Stimulated activated CD8-positive, alpha-beta memory T cell treated with anti-CD3 and anti-CD28 coated beads, Interleukin-12 subunit alpha, Interleukin-12 subunit beta, amount 100 ng/mL, for 24 hours (primary cell): ENCODE measurements around the gene HUS1B.
"Not testable (repeated sequence)": the region's sequence is repeated elsewhere in the genome, so short reads cannot be mapped to it uniquely, and the experiment has no call there.

Source experiments
- DNase-seq: peaks from one replicate; pipeline ENCODE4 v3.0.0-alpha.2; 2020; ENCODE audit errors: extremely low read depth

Gene HUS1B

DNA sequence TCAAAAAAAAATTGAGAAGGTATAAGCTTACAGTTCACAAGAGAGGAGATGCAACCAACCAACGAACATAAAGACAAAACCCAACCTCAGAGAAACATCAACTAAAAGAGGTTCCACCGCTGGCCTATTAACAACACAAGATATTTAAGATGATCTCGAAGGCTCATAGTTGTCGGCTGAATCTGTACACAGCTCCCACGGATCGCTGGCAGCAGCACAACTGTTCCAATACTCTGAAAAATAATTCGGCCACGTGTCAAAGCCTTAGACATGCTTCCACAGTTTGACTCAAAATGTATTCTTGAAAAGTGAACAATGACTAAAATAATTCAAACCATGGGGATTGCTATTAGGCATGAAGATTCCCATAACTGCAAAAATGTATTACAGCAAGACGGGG is 22.4 kb upstream of the HUS1B start:
- DNase-seq = no peak

- no peak for DNase-seq
Observed at GRCh38 chr6:678520-678919, 21.6 kb upstream of the HUS1B start.

DNA sequence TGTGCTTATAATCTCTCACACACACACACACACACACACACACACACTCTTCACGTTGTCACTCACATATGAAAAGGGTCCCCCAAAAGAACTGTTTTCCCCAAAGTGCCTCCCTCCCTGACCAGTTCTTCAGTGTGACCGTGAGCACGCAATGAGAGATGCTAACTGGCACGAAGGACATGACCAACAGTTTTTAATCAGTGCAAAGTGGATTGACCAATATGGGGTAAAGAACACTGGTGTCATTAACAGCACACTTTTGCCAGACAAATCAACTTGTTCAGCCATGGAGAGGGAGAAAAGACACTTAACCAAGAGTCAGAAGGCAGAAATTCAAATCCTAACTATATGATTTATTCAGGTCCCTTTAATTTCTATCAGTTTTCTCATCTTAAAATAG is 21.0 kb upstream of the HUS1B start:
- no peak for DNase-seq

DNA sequence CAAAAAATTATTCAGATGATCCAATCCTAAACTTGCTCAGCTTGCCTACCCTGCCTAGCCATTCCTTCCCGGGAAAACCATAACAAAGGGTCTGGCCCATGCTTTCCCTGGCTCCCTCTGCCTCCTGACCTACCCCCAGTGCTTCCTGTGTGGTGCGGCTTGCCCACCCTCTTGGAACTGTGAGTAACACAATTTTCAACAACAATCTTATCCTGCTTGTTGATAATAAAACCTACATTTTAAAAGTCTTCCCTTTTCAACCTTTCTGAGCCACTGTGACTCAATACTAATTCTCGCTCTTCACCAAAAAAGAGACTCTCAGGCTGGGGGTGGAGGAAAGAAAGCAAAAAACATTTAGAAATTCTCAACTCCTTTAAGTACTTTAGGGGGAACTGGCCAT is 18.1 kb upstream of the HUS1B start:
- DNase-seq = no peak

- DNase-seq = no peak
Observed at GRCh38 chr6:674406-674805, 17.5 kb upstream of the HUS1B start.

GRCh38 chr6:667253-667927 is 10.5 kb upstream of the HUS1B start:
- DNase-seq = no peak

DNA sequence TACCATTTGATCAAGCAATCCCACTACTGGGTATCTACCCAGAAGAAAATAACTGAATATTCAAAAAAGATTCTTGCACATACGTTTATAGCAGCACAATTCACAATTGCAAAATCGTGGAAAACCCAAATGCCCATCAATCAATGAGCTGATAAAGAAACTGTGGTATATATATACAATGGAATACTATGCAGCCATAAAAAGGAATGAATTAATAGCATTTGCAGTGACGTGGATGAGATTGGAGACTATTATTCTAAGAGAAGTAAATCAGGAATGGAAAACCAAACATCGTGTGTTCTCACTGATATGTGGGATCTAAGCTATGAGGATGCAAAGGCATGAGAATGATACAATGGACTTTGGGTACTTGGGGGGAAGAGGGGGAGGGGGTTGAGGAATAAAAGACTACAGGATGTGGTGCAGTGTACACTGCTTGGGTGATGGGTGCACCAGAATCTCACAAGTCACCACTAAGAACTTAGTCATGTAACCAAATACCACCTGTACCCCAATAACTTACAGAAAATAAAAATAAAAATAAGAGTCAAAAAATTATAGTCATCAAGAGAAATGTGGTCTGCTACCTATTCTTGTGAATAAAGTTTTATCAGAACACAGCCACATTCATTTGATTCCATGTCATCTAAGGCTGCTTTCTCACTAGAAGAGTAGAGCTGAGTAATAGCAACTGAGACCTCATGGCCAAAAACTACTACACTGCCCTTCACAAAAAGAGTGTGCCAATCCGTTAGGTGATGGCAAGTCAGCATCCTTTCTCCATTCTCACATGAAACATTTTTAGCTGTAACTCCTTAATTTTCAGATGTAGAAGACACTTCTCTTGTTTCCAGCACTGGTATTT is 8.7 kb upstream of the HUS1B start:
- no peak for DNase-seq

DNA sequence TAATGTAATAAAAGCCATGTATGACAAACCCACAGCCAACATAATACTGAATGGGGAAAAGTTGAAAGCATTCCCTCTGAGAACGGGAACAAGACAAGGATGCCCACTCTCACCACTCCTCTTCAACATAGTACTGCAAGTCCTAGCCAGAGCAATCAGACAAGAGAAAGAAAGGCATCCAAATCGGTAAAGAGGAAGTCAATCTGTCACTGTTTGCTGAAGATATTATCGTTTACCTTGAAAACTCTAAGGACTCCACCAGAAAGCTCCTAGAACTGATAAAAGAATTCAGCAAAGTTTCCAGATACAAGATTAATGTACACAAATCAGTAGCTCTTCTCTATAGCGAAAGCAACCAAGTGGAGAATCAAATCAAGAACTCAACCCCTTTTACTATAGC is 6.9 kb upstream of the HUS1B start:
- DNase-seq = not testable (repeated sequence)

GRCh38 chr6:659716-660581 is 3.0 kb upstream of the HUS1B start:
- DNase-seq = no peak

- DNase-seq = no peak
Observed at GRCh38 chr6:658244-658643, 1.3 kb upstream of the HUS1B start.

- DNase-seq = no peak
Observed at GRCh38 chr6:657743-658142, 843 bp upstream of the HUS1B start.

DNA sequence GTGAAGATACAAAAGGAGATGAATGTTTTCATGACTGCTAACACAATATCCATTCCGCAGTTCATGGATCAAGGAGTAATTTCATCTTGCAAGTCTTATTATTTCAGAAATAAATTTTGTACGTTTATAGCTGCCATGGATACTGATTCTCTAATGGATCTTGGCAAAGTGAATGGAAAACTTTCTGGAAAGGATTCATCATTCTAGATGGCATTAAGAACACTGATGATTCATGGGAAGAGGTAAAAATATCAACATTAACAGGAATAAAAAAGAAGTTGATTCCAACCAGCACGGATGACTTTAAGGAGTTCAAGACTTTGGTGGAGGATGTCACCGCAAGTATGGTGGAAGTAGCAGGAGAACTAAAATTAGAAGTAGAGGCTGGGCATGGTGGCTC is 2.8 kb downstream of the HUS1B start:
- no peak for DNase-seq

GRCh38 chr6:652865-653264 is 4.0 kb downstream of the HUS1B start:
- DNase-seq = no peak

GRCh38 chr6:650098-650497 is 6.8 kb downstream of the HUS1B start:
- DNase-seq = no peak

DNA sequence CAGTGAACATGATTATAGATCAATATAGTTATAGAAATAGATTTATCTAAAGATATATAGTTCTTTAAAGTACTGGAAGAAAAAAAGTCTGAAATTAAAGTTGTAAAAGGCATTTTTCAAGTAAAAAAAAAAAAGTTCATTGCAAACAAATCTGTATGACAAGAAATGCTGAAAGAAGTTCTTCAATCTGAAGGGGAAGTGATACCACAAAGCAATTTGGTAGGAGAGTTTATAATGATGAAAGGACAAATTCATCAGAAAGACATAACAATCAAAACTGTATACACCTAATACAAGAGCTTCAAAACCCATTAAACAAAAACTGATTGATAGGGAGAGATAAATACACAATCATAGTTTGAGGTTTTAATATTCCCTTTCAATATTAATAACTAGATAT is 14.1 kb downstream of the HUS1B start:
- no peak for DNase-seq

- DNase-seq = no peak
Observed at GRCh38 chr6:641225-641985, 15.5 kb downstream of the HUS1B start.

- no peak for DNase-seq
Observed at GRCh38 chr6:636488-636887, 20.4 kb downstream of the HUS1B start.

GRCh38 chr6:635233-635632 is 21.7 kb downstream of the HUS1B start:
- no peak for DNase-seq

GRCh38 chr6:633611-634010 is 23.3 kb downstream of the HUS1B start:
- DNase-seq = no peak

DNA sequence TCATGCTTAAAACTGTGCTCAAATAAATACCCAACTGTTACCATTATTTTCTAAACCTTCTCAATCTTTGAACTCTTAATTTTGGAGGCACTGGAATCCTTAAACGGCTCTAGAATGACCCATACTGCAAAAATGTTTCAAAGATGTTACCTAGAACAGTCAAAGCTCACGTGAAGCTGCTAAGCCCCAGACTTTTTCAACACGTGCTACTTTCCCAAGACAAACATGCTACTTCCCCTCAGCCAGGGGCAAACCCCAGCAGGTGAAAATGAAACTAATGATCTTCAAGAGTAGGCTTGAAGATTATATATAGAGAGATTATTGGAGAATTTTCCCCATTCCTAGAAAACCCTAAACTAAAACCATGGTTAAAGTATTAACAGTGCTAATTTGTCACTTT is 28.1 kb downstream of the HUS1B start:
- no peak for DNase-seq

- DNase-seq = no peak
Observed at GRCh38 chr6:626236-626635, 30.7 kb downstream of the HUS1B start.

- no peak for DNase-seq
Observed at GRCh38 chr6:624979-625378, 31.9 kb downstream of the HUS1B start.
